Head of caudate nucleus (tissue), 42 donors: ENCODE results near the gene TFF2.

Experiments
- DNase-seq, 42 donors: peaks; one replicate each; pipeline versions ENCODE4 v3.0.0 to v3.0.0-alpha.2; 2020 to 2021; ENCODE audit warnings: mixed read lengths in 7 of 42
- intact Hi-C: fragments of 100-400 bp; cut with DNase I; formaldehyde crosslinking; loops from one replicate; pipeline ENCODE4 v1.15.0; 2022

Gene TFF2, protein sequence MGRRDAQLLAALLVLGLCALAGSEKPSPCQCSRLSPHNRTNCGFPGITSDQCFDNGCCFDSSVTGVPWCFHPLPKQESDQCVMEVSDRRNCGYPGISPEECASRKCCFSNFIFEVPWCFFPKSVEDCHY

GRCh38 chr21:42350927-42351426 lies at the start of gene TFF2:
TSS of gene TFF2 (minus strand) at chr21:42350994. CDS start at chr21:42350957, 37 bp downstream.
- peak in 6 of 42 donors; percentile 7 to 43 (median 10) for DNase-seq
- intact Hi-C loops = no loop called here

- DNase-seq = no peak
- intact Hi-C loops = no loop called here
Observed at GRCh38 chr21:42400525-42400924, 49.7 kb upstream of the TFF2 start.

DNA sequence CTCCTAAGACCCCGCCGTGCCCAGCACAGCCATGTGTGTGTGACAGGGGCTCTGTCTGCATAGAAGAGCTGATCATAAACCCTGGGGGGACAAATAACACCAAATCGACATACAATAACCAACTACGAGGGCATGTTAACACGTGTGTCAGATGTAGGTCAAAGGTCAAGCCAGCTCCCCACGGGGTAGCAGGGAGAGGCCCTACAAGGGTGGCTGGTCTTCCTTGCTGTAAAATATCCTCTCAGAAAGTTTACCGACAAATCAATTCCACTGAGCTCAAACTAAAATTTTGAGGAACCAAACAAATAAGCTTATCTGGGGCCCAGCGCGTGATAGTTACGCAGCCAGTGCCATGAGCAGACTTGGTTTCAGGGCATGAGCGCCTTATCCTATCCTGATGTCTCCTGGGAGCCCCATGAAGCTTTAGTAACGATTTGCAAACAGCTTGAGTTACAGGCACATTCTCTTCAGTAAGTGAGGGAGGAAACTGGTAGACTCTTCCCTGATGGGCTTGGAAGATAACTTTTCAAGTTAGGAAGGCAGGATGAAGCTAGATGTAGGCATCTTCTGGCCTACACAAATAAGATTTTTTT lies 47.7 kb upstream of the TFF2 start:
- intact Hi-C loops = no loop called here
- DNase-seq = peak in 1 of 42 donors; percentile 5

- intact Hi-C loops = no loop called here
- peak in 2 of 42 donors; percentile 5 to 14 for DNase-seq
Observed at GRCh38 chr21:42397746-42398394, 47.1 kb upstream of the TFF2 start.

GRCh38 chr21:42396799-42397745 lies 46.3 kb upstream of the TFF2 start:
- no peak for DNase-seq
- intact Hi-C loops = no loop called here

GRCh38 chr21:42395905-42396651 lies 45.3 kb upstream of the TFF2 start, which contains the start of gene TMPRSS3:
TSS of gene TMPRSS3 (minus strand) at chr21:42396052. CDS start at chr21:42395417, 635 bp downstream.
- intact Hi-C loops = no loop called here
- peak in 5 of 42 donors; percentile 8 to 51 (median 24) for DNase-seq

DNA sequence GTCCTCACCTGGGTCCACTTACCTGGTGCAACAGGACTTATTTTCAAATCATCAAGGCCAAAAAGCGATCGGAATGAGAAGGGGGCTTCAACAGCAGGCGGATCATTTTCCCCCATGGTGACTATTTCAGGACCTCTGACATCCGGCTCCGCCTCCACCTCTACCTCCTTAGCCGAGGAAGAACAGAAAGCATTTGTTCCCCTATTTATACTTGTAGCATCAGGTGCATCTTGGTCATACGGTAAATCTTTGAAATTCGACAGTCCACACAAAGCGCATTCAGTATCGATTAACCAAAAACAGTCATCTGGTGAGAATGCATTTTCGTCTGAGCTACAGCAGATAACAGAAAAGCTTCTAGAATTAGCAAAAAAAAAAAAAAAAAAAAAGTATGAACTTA lies 44.5 kb upstream of the TFF2 start:
- intact Hi-C loops = no loop called here

DNA sequence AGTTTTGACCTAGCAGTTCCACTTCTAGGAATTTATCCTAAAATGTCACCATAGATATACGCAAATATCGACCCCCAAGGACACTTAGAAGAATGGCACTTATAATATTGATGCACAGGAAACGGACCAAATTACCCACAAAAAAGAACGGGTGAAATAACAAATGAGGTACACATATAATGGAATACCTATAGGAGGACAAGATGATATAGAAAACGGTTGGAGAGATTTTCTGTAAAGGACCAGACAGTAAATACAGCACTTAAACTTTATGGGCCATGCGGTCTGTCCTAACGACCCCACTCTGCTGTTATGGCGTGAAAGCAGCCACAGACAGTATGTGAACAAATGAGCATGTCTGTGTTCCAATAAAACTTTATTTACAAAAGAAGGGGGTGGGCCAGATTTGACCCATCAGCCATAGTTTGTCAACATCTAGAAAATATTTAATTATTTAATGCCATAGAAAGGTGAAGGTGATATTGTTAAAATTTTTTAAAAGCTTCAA lies 42.7 kb upstream of the TFF2 start:
- no peak for DNase-seq
- intact Hi-C loops = no loop called here

More for the DNA sequence above, 44.5 kb upstream of the TFF2 start:
- DNase-seq = no peak

- intact Hi-C loops = no loop called here
- DNase-seq = peak in 1 of 42 donors; percentile 4
Observed at GRCh38 chr21:42392731-42393442, 42.1 kb upstream of the TFF2 start.

- DNase-seq = no peak
- intact Hi-C loops = no loop called here
Observed at GRCh38 chr21:42391297-42391696, 40.5 kb upstream of the TFF2 start.

- no peak for DNase-seq
- intact Hi-C loops = no loop called here
Observed at GRCh38 chr21:42390696-42391095, 39.9 kb upstream of the TFF2 start.

DNA sequence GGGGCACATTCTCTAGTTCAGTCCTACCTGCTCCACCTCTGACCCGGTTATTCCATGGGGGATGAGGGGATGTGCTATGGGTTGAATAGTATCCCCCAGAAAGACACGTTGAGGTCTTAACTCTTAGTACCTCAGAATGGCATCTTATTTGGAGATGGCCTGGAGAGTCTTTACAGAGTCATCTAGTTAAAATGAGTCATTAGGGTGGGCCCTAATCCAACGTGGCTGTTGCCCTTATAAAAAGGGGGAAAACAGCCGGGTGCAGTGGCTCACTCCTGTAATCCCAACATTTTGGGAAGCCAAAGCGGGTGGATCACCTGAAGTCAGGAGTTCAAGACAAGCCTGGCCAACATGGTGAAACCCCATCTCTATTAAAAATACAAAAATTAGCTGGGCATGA lies 39.4 kb upstream of the TFF2 start:
- DNase-seq = no peak
- intact Hi-C loops = no loop called here

- DNase-seq = no peak
- intact Hi-C loops = no loop called here
Observed at GRCh38 chr21:42389449-42389835, 38.6 kb upstream of the TFF2 start.

- intact Hi-C loops = no loop called here
Observed at GRCh38 chr21:42388740-42389448, 38.1 kb upstream of the TFF2 start.

GRCh38 chr21:42387843-42388340 lies 37.1 kb upstream of the TFF2 start:
- no peak for DNase-seq
- intact Hi-C loops = no loop called here

More at GRCh38 chr21:42388740-42389448, 38.1 kb upstream of the TFF2 start:
- no peak for DNase-seq

DNA sequence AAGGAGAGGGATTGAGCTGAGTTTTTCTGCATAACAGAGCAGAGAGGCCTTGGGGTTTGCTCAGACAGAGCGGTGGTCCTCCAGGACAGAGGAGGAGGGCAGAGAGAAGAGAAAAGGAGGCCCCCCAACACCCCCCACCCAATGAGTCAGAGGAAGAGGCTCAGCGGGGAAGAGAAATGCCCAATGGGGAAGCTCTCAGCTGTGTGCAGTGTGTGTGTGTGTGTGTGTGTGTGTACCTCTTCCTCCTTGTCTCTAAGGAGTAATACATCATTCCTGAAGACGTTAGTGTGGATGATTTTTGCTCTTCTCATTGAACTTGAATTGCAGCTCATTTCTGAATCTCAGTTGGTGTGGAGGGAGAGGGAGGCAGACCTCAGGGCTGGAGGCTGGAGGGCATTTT lies 36.4 kb upstream of the TFF2 start:
- intact Hi-C loops = no loop called here
- no peak for DNase-seq

- intact Hi-C loops = no loop called here
- no peak for DNase-seq
Observed at GRCh38 chr21:42386034-42386591, 35.3 kb upstream of the TFF2 start.
